GM12878 (cell line): Measurements from ENCODE around the gene PALLD.

Experiments used
- ATF7 ChIP-seq: fragments of 450-650 bp; IDR thresholded peaks from 2 replicates; pipeline ENCODE4 v1.6.1; 2016; ENCODE audit warnings: low read depth, mild to moderate bottlenecking
- CHD4 ChIP-seq: fragments of 200-600 bp; sonication (generic); IDR thresholded peaks from 2 replicates; pipeline ENCODE4 v1.6.1; 2016; ENCODE audit warnings: mild to moderate bottlenecking
- GABPA ChIP-seq: IDR thresholded peaks from 2 replicates; pipeline ENCODE4 v1.6.1; 2014; ENCODE audit warnings: antibody characterized with exemption, low read depth, mild to moderate bottlenecking, inconsistent platforms
- NRF1 ChIP-seq: conservative IDR thresholded peaks from 2 replicates; pipeline ENCODE4 v1.6.1; 2011; ENCODE audit warnings: mild to moderate bottlenecking, low read depth, low read length, improper control_type of control experiment
- RAD21 ChIP-seq: IDR thresholded peaks from 2 replicates; pipeline ENCODE4 v1.6.1; 2011; ENCODE audit warnings: mild to moderate bottlenecking, low read depth, low read length, moderate library complexity; ENCODE audit not compliant: insufficient read depth
- SIN3A ChIP-seq: IDR thresholded peaks from 2 replicates; pipeline ENCODE4 v1.6.1; 2012; ENCODE audit warnings: low read depth, low read length, improper control_type of control experiment
- YBX1 ChIP-seq: fragments of 450-650 bp; IDR thresholded peaks from 2 replicates; pipeline ENCODE4 v1.6.1; 2016; ENCODE audit warnings: antibody characterized with exemption
- ZNF217 ChIP-seq: fragments of 450-650 bp; IDR thresholded peaks from 2 replicates; pipeline ENCODE4 v1.6.1; 2017; ENCODE audit warnings: antibody characterized with exemption, mild to moderate bottlenecking
- TF ChIP-seq, protein P1 (sequence below), 3 experiments: IDR thresholded peaks in 2 of 3; conservative IDR thresholded peaks in 1 of 3; 2 replicates each; pipeline ENCODE4 v1.5.1; 2011; ENCODE audit warnings: low read depth in 3 of 3, low read length in 3 of 3, mild to moderate bottlenecking in 3 of 3, control low read depth in 2 of 3, moderate library complexity in 2 of 3, inconsistent platforms in 1 of 3, mixed read lengths in 1 of 3; ENCODE audit not compliant: control insufficient read depth in 2 of 3, insufficient read depth in 1 of 3; ENCODE audit errors: extremely low read depth in 1 of 3
- TF ChIP-seq, protein P2 (sequence below): IDR thresholded peaks from 2 replicates; pipeline ENCODE4 v1.6.1; 2011; ENCODE audit warnings: low read depth, low read length, improper control_type of control experiment, borderline replicate concordance
- TF ChIP-seq, protein P3 (sequence below): IDR thresholded peaks from 2 replicates; pipeline ENCODE4 v1.6.1; 2012; ENCODE audit warnings: mild to moderate bottlenecking, low read depth, low read length

DNA sequence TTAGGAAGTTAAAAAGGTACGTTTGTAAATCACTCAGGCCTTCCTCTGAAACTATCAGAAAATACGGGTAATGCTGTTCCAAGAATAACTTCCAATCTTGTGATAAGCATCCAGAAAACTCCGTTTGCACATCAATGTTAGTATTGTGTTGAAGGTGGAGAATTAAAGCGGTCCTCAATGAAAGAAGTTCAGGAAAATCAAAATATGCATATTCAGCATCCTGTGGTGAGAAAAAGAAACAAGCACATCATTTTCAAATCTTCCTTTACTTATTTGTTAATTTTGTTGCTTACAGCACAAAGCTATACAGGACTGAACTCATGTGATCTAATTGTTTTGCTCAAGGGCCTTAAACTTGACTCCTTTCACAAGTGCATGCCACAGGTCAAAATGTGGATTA lies 35.0 kb upstream of the PALLD start:
- TF ChIP-seq RAD21 (no peak), NRF1 (no peak), YBX1 (no peak), CHD4 (no peak), ATF7 (no peak), ZNF217 (no peak), GABPA (no peak), SIN3A (no peak)
- TF ChIP-seq, protein P1, sequence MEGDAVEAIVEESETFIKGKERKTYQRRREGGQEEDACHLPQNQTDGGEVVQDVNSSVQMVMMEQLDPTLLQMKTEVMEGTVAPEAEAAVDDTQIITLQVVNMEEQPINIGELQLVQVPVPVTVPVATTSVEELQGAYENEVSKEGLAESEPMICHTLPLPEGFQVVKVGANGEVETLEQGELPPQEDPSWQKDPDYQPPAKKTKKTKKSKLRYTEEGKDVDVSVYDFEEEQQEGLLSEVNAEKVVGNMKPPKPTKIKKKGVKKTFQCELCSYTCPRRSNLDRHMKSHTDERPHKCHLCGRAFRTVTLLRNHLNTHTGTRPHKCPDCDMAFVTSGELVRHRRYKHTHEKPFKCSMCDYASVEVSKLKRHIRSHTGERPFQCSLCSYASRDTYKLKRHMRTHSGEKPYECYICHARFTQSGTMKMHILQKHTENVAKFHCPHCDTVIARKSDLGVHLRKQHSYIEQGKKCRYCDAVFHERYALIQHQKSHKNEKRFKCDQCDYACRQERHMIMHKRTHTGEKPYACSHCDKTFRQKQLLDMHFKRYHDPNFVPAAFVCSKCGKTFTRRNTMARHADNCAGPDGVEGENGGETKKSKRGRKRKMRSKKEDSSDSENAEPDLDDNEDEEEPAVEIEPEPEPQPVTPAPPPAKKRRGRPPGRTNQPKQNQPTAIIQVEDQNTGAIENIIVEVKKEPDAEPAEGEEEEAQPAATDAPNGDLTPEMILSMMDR (IDR thresholded peaks at IDR 0.05 in 2 of 3, conservative IDR thresholded peaks at IDR 0.05 in 1 of 3; ENCODE audit: control insufficient read depth in 2 of 3, extremely low read depth in 1 of 3, insufficient read depth in 1 of 3, low read depth in 3 of 3, low read length in 3 of 3) = no peak
- TF ChIP-seq, protein P2, sequence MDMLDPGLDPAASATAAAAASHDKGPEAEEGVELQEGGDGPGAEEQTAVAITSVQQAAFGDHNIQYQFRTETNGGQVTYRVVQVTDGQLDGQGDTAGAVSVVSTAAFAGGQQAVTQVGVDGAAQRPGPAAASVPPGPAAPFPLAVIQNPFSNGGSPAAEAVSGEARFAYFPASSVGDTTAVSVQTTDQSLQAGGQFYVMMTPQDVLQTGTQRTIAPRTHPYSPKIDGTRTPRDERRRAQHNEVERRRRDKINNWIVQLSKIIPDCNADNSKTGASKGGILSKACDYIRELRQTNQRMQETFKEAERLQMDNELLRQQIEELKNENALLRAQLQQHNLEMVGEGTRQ = no peak
- TF ChIP-seq, protein P3, sequence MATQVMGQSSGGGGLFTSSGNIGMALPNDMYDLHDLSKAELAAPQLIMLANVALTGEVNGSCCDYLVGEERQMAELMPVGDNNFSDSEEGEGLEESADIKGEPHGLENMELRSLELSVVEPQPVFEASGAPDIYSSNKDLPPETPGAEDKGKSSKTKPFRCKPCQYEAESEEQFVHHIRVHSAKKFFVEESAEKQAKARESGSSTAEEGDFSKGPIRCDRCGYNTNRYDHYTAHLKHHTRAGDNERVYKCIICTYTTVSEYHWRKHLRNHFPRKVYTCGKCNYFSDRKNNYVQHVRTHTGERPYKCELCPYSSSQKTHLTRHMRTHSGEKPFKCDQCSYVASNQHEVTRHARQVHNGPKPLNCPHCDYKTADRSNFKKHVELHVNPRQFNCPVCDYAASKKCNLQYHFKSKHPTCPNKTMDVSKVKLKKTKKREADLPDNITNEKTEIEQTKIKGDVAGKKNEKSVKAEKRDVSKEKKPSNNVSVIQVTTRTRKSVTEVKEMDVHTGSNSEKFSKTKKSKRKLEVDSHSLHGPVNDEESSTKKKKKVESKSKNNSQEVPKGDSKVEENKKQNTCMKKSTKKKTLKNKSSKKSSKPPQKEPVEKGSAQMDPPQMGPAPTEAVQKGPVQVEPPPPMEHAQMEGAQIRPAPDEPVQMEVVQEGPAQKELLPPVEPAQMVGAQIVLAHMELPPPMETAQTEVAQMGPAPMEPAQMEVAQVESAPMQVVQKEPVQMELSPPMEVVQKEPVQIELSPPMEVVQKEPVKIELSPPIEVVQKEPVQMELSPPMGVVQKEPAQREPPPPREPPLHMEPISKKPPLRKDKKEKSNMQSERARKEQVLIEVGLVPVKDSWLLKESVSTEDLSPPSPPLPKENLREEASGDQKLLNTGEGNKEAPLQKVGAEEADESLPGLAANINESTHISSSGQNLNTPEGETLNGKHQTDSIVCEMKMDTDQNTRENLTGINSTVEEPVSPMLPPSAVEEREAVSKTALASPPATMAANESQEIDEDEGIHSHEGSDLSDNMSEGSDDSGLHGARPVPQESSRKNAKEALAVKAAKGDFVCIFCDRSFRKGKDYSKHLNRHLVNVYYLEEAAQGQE = no peak
